Effector CD4-positive, alpha-beta T cell (primary cell): Measurements from ENCODE around the gene RAD21L1.
"Not testable (repeated sequence)": the region's sequence is repeated elsewhere in the genome, so short reads cannot be mapped to it uniquely, and the experiment has no call there.

Experiments
- DNase-seq: peaks from one replicate; pipeline ENCODE4 v3.0.0-alpha.2; 2020

The RAD21L1 gene

DNA sequence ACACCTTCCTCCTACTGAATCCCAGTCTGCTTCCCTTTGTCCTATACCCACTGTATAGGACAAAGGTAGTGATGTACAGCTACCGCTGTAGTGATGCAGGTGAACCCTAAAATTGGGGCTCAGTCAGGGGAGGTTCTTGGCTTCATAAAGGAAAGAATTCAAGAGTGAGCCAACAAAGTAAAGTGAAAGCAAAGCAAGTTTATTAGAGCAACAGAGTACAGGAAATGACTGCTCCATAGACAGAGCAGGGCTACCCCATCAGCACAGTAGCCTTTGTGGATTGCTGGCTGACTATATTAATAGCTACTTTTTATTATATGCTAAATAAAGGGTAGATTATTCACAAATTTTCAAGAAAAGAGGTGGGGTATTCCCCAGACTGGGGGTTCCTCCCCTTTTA is 25.9 kb upstream of the RAD21L1 start:
- DNase-seq: no peak

DNA sequence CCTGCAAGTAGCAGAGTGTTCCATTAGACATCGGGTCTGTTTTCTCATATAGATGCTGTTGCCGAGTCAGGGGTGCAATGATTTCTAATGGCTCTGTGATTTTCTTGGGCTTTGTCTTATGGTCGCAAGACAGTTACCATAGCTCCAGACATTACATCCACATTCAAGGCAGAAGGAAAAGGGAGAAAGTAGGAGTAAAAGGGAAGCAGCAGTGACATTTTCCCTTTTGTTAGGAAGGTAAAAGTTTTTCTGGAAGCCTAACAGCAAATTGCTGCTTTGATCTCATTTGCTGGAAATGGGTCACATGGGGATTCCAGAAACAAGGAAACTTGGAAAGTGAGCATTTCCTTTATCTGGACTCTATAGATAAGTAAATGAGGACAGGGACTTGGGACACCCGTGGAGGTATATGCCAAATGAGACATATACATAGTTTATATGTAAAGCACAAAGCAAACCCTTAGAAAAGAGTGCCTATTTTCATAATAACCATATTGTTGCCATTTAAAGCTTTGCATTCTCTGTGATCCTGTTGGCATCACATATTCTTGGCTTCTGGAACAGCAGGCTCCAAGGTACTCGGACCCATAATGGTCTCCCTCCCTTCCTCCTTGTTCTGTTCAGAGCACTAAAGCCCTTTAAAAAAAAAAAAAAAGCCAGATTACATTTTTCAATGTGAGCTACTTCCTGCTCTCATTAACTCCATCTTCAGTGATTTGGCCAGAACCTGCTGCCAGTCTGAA is 22.9 kb upstream of the RAD21L1 start, which contains the start of gene C20orf202:
C20orf202 (plus strand) TSS at position 693 of the 743 bp plus-strand sequence. CDS start 132 bp downstream, outside the sequence.
- no peak for DNase-seq

DNA sequence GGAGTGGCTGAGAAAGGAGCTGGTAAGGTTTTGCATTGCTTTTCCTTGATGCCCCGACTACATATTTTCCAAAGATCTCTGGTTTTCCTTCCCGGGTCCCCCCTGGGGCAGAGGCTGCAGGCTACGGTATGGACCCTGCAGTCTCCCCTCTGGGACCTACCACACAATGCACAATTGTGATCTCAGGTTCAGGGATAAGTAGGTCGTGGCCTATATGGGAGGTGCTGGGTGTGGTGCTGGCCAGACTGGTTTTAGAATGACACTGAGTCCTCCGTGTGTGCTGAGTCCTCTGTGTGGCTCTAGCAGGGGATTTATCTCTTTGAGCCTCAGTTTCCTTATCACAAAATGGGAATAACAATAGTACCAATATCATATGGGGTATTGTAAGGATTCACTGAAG is 22.2 kb upstream of the RAD21L1 start:
- no peak for DNase-seq

DNA sequence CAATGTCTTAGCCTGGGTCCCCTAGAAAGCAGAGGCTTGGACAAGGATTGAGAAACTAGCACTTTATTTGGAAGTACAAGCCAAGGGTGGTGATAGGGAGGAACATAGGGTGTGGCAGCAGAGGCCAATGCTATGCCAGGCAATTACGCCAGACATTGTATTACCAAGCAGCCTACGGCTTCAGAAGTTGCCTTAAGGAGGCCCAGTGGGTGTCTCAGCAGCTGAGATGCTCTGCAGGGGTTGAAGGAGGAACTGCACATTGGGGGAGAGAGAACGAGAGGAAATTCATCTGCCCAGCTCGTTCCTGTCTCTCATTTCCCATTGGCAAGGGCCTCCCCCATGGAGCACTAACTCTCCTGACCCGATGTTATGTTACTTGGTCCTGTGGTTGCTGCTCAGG is 21.7 kb upstream of the RAD21L1 start:
- DNase-seq: no peak

DNA sequence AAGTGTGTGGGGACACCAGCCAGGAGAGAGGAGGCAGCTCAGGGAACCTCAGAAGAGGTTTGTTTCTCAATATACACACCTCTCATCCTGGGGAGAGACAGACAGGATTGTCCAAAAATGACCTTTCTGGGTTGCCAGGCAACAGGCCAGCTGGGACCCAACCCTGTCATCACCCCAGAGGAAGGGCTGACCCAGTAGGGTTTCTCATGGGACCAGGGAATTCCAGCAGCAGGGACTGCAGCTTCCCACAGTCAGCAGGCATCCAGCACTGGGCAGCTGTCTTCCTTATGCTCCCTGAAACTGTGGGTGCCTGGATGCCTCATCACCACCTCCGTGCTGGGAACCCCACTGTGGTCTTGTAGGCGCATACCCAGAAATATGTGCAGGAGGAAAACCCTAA is 21.3 kb upstream of the RAD21L1 start:
- DNase-seq: no peak

DNA sequence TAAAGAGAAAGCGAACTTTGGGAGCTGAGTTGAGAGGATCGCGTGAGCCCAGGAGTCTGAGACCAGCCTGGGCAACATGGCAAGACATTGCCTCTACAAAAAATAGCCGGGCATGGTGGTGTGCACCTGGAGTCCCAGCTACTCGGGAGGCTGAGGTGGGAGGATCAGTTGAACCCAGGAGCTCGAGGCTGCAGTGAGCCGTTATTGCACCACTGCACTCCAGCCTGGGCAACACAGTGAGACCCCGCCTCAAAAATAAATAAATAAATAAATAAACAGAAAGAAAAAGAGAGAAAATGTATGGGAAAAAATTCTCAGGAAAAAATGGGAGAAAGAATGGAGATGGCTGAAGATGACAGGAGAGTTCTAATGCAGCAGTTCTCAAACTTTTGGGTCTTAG is 20.0 kb upstream of the RAD21L1 start:
- no peak for DNase-seq

DNA sequence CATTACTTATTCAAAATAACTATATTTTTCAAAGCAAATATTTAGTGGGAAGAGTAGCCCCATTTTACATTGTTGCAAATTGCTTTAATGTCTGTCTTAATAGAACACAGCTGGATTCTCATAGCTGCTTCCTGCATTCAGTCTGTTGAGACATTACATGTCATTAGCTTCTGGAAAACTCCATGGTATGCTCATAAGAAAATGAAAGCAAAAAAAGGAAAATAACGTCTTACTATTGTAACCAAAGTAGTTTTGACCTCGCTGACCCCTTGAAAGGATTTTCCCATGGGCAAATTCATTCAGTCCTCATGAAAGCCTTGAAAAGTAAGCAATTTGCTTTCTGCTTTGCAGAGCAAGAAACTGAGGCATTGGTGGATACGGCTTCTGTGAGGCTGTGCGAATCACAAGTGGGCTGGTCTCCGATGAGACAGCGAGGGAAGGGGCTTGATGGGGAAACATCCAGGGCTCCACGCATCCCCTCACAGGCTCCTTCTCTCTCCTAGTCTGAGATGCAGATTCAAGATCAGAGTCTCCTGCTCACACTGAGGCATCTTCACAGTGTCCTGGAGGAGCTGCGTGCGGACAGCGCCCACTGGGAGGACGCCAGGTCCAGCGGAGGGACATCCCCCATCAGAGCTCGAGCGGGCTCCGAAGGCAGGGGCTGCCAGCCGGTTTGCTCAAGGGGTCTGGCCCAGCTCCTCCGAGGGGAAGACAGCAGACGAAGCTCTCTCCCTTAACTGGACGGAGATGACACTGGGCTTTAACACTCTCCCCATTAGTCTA is 19.3 kb upstream of the RAD21L1 start:
- no peak for DNase-seq

DNA sequence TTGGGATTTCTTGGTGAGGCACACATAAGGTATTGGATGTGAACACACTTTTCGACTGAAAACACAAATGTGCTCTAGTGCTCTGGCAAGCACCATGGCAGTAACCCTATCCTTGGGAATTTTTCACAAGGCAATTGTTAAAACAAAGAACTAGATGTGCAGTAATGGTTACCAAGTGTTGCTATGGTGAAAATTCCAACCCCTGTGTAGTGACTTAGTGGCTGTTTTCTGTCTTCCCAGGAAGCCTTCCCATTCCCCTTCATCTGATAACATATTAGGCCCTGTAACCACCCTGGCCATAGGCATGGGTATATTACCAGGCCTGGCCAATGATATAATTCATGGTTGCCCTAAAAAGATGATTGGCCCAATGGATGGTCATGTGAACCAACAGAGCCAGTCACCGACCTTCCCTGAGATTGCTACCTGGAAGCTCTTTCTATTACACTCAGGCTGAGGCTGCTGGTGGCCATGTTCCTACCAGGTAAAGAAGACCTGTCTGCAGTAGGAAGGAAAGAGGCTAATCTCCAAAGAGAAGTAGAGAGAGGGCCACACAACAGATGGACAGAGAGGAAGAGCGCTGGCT is 18.5 kb upstream of the RAD21L1 start:
- no peak for DNase-seq

DNA sequence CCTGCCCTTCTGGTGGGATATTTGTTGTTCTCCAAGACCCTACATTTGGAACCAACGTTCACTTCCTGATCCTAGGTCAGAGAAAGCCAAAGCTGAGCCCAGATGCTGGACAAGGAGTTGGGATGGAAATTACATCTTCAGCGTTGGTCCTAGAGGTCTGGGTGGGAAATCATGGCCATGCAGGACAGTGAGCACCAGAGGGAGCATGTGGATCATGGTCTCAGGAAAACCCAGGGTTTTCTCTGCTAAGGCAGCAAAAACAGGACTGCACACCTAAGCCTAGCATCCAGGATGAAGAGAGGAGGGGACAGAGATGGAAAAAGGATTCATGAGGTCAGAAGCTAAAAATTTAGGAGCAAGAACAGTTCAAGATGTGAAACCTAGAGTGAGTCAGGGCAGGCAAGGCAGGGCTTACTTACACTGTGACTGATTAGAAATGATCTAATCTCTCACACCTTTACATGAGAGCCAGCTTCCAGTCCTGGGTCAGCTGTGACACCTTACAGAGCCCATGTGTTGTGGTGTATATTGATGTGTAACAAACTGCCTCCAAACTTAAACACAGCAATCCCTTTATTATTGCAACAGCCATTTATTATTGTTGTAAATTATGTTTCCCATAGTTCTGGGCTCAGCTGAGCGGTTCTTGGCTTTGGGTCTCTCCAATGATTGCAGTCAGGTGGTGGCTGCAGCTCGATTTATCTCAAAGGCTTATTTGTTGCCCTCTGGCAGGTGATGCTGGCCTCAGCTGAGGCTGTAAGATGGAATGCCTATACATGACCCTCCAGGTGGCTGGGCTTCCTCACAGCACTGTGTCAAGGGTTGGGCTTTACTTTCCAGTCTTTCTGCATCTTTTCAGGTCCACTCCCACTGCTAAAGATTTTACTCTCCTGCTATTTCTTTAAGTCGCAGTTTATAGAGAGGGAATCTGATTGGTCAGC is 16.1 kb upstream of the RAD21L1 start:
- no peak for DNase-seq

DNA sequence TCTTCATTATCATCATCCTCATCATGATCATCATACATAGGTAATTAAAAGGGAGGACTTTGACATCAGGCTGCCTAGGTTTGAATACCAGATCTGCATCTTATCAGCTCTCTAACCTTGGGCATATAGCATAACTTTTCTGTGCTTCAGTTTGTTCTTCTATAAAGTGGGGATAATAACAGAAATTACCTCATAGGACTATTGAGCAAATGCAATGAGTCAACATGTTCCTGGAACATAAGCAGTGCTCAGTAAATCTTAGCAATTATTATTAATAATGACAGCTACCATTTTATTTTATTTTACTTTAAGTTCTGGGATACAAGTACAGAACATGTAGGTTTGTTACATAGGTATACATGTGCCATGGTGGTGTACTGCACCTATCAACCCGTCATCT is 15.3 kb upstream of the RAD21L1 start:
- DNase-seq: no peak

DNA sequence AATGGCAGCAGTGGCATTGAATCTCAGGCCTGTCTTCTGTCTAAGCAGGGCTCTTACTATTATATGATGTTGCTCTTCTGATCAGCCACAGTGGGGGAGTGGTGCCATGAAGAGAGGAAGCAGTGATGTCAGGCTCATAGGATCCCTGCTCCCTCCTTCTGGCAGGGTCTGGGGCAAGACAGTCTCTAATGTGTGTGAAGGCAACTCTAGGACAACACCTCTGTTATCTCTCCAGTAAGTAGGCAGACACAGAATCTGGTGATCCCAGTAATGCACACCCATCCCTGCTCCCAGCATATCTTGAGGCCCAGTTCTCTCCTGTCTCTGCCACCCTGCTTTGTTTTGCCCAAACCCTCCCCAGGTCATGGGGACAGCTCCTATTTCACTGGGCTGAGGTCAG is 13.8 kb upstream of the RAD21L1 start:
- DNase-seq: no peak

DNA sequence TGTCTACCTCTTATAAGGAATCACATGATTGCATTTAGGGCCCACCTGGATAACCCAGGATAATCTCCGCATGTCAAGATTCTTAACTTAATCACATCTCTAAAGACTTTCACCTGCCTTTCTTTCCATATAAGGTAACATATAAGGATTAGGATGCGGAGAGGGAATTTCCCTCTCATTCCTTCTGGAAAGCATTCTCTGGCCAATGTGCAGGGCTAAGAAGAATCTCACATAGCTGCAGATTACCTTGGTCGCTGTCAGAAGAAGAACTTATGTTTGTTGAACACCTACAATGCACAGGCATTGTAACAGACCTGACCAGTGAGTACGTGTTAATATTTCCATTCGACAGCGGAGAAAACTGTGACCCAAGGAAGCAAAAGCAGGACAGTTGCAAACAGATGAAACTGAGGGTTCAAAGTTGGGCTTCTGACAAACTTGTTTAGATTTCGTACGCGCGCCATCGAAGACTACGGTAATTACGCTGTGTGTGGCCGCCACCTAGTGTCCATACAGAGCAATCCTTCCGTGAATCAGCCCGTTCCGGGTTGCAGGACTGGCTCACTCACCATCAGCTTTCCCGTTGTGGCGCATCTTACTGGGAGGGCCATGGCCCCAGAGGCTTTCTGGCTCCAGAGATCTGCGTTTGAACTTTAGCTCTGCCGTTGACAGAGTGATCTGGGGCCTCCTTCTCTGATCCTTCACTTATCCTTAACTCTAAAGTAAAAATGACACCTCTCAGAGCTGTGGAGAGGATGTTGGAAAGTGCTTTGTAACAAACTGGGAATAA is 13.0 kb upstream of the RAD21L1 start:
- DNase-seq: peak; percentile 61

DNA sequence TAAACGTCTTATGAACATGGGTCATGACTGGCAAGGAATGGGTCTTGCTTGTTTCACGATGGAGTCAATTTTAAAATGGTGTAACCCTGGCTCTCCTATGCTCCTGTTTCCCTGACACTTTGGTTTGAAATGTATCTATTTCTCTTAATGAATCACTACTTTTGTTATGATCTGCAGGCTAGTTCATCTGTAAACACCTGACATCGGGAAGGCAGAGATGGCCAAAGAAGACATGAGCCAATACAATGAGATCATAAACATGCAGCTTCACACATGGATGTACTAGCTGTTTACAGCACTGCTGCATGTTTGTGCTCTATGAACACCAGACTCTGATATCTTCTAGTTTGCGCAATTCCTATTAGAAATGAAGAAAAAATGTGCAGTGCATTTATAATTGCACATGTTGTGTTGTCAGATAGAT is 11.0 kb upstream of the RAD21L1 start:
- DNase-seq: no peak

DNA sequence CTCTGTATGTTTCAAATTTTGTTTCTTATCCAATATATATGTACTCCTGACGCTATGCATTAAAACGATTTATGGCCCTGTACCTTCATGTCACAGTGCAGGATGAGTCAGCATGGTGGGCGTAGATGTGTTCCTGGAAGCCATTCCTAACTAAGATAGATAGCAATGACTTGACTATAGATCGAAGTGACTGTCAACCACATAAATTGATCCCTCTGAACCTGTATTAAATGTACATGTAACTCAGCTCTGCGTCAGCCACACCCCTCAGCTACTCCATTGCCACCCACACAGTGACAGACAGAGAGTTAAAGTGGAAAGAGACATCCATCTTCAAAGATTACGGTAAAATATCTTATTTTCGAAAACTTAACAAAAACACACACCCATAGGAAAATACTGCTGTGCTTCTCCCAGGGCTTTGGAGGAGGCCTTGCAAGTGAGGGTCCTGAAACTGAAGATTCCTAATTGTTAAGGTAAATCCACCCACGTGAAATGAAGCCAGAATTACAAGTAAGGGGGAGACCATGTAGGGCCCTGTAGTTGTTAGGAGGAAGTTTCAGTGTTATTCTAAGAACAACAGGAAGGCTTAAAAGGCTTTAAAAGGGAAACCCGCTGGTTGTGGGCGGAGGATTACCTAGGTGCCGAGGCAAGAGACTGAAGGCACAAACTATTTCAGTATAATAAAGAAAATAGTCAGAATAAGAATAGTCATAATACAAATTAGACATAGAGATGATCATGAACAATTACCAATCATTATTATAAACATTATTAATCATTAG is 10.3 kb upstream of the RAD21L1 start:
- no peak for DNase-seq

DNA sequence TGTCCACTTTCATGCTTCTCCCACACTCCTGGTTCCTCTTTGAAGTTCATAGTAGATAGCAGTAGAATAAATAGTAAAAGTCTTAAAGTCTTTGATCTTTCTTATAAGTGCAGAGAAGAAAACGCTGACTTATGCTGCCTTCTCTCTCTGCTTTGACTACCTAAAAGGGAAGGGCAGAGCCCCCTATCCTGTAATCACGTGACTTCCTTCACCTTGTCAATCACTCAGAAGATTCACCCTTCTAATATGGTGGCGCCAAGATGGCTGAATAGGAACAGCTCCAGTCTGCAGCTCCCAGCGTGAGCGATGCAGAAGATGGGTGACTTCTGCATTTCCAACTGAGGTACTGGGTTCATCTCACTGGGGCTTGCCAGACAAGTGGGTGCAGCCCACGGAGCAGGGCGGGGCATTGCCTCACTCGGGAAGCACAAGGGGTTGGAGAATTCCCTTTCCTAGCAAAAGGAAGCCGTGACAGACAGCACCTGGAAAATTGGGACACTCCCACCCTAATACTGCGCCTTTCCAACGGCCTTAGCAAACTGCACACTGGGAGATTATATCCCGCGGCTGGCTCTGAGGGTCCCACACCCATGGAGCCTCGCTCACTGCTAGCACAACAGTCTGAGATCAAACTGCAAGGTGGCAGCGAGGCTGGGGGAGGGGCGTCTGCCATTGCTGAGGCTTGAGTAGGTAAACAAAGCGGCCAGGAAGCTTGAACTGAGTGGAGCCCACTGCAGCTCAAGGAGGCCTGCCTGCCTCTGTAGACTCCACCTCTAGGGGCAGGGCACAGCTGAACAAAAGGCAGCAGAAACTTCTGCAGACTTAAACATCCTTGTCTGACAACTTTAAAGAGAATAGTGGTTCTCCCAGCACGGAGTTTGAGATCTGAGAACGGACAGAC is 9.1 kb upstream of the RAD21L1 start:
- not testable (repeated sequence) for DNase-seq

DNA sequence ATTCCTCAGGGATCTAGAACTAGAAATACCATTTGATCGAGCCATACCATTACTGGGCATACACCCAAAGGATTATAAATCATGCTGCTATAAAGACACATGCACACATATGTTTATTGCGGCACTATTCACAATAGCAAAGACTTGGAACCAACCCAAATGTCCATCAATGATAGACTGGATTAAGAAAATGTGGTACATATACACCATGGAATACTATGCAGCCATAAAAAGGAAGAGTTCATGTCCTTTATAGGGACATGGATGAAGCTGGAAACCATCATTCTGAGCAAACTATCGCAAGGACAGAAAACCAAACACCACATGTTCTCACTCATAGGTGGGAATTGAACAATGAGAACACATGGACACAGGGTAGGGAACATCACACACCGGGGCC is 3.1 kb upstream of the RAD21L1 start:
- DNase-seq: not testable (repeated sequence)

DNA sequence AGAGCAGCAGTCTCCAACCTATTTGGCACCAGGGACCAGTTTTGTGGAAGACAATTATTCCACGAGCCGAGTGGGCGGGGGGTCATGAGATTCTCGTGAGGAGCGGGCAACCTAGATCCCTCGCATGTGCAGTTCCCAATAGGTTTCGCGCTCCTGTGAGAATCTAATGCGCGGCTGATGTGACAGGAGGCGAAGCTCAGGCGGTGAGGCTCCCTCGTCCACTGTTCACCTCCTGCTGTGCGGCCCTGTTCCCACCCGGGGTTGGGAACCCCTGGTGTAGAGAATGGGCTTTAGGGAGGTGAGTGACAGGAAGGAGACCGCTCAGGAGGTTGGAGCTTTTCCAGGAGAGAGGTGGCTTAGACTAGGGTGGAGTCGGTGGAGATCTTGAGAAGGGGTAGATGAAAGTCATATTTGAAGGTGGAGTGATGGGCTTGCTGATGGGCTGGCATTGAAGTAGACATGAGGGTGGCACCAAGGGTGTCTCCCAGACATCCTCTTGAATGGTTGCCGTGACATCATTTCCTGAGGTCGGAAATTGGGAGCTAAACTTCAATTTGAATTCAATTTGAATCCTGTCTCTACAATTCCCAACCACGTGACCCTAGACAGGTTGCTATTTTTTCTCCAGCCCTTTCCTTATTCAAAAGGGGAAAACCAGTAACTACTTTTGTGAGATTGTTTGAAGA is 1.5 kb upstream of the RAD21L1 start:
- no peak for DNase-seq

DNA sequence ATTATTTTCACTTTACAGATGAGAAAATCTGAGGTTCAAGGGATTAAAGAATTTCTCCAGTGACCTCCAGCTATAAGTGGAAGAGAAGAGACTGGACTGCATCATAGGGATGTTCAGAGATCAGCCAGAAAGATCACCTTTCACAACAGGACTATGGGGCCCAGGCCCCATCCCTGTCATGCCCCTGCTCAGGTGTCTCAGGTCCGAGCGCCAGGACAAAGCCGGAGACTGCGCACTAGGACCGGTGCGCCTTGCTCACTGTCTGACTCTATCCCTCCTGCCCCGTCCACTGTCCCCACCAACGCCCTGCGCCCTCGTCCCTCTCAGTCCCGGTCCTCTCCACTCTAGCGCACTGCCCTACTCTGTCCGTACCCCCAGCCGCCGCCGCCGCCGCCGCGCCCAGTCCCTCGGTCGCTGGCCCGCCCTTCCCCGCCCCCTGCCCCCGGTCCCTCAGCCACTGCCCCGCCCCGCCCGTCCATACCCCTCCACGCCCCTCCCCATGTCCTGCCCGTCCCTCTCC is 521 bp upstream of the RAD21L1 start:
- no peak for DNase-seq

DNA sequence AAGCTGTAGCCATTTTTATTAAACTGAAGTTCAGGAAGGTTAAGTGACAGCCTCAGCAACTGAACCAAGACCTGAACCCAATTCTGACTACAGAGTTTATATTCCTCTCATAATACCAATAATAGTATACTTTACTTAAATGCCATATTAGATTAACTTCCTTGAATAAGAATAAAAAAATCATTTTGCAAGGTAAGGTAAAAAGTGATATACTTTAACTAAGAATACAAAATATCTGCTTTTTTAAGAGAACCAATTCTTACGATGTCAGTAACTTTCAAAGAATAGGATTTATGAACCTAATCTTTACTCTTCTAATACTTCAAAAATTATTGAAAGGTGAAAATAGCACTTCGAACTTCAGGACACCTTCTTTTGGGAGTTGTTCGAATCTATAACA is 3.7 kb downstream of the RAD21L1 start:
- DNase-seq: no peak
